SK-N-SH treated with all-trans-retinoic acid at 6 μM for 48 hours (cell line): ENCODE data around the gene RTL10.

ENCODE experiments used
- ZFP3 ChIP-seq: fragments of 250-450 bp; sonication (Bioruptor Pico); IDR thresholded peaks from 2 replicates; pipeline ENCODE4 v1.5.0; 2020; ENCODE audit warnings: mild to moderate bottlenecking, moderate library complexity
- TF ChIP-seq, protein P1 (sequence below): fragments of 250-450 bp; sonication (Bioruptor Pico); IDR thresholded peaks from 2 replicates; pipeline ENCODE4 v1.5.0; 2020; ENCODE audit warnings: mild to moderate bottlenecking, moderate library complexity
- TF ChIP-seq, protein P2 (sequence below): fragments of 250-450 bp; sonication (Bioruptor Pico); IDR thresholded peaks from 2 replicates; pipeline ENCODE4 v1.5.1; 2020; ENCODE audit warnings: low read depth, mild to moderate bottlenecking, moderate library complexity
- TF ChIP-seq, protein P3 (sequence below): fragments of 250-450 bp; sonication (Bioruptor Pico); IDR thresholded peaks from 2 replicates; pipeline ENCODE4 v1.8.0; 2021; ENCODE audit warnings: low read depth, mild to moderate bottlenecking, moderate library complexity, borderline replicate concordance
- TF ChIP-seq, protein P4 (sequence below): fragments of 250-450 bp; sonication (Bioruptor Pico); IDR thresholded peaks from 2 replicates; pipeline ENCODE4 v1.8.0; 2020; ENCODE audit warnings: mild to moderate bottlenecking, moderate library complexity, borderline replicate concordance

DNA sequence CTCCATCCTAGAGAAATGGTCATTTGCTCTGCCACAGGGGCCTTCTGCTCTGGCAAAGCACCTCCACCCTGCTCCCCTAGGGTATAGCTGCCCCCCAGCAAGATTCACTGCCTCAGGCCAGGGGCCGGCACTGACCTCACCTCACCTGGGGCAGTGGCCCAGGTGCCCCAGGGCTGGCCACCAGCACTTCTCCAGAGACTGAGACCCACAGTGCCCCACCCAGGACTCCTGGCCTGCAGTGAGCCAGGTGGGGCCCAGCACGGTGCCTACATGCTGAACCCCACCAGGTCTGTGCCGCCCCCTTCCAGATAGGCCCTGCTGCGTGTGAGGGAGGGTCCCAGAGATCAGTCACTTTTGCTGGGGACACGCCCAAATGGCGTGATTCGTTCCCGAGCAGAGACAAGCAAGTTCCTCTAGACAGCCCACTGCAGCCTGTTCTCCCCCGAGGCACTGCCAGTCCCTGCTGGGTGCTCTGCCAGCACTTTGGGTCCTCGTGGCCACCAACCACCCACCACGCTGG is 10.8 kb downstream of the RTL10 start:
- TF ChIP-seq, protein P1, sequence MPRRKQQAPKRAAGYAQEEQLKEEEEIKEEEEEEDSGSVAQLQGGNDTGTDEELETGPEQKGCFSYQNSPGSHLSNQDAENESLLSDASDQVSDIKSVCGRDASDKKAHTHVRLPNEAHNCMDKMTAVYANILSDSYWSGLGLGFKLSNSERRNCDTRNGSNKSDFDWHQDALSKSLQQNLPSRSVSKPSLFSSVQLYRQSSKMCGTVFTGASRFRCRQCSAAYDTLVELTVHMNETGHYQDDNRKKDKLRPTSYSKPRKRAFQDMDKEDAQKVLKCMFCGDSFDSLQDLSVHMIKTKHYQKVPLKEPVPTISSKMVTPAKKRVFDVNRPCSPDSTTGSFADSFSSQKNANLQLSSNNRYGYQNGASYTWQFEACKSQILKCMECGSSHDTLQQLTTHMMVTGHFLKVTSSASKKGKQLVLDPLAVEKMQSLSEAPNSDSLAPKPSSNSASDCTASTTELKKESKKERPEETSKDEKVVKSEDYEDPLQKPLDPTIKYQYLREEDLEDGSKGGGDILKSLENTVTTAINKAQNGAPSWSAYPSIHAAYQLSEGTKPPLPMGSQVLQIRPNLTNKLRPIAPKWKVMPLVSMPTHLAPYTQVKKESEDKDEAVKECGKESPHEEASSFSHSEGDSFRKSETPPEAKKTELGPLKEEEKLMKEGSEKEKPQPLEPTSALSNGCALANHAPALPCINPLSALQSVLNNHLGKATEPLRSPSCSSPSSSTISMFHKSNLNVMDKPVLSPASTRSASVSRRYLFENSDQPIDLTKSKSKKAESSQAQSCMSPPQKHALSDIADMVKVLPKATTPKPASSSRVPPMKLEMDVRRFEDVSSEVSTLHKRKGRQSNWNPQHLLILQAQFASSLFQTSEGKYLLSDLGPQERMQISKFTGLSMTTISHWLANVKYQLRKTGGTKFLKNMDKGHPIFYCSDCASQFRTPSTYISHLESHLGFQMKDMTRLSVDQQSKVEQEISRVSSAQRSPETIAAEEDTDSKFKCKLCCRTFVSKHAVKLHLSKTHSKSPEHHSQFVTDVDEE (CRISPR knock-in tag) = no peak
- TF ChIP-seq, protein P2, sequence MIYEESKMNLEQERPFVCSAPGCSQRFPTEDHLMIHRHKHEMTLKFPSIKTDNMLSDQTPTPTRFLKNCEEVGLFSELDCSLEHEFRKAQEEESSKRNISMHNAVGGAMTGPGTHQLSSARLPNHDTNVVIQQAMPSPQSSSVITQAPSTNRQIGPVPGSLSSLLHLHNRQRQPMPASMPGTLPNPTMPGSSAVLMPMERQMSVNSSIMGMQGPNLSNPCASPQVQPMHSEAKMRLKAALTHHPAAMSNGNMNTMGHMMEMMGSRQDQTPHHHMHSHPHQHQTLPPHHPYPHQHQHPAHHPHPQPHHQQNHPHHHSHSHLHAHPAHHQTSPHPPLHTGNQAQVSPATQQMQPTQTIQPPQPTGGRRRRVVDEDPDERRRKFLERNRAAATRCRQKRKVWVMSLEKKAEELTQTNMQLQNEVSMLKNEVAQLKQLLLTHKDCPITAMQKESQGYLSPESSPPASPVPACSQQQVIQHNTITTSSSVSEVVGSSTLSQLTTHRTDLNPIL (CRISPR knock-in tag) = no peak
- TF ChIP-seq, protein P3, sequence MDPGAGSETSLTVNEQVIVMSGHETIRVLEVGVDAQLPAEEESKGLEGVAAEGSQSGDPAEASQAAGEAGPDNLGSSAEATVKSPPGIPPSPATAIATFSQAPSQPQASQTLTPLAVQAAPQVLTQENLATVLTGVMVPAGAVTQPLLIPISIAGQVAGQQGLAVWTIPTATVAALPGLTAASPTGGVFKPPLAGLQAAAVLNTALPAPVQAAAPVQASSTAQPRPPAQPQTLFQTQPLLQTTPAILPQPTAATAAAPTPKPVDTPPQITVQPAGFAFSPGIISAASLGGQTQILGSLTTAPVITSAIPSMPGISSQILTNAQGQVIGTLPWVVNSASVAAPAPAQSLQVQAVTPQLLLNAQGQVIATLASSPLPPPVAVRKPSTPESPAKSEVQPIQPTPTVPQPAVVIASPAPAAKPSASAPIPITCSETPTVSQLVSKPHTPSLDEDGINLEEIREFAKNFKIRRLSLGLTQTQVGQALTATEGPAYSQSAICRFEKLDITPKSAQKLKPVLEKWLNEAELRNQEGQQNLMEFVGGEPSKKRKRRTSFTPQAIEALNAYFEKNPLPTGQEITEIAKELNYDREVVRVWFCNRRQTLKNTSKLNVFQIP (CRISPR knock-in tag) = no peak
- TF ChIP-seq, protein P4, sequence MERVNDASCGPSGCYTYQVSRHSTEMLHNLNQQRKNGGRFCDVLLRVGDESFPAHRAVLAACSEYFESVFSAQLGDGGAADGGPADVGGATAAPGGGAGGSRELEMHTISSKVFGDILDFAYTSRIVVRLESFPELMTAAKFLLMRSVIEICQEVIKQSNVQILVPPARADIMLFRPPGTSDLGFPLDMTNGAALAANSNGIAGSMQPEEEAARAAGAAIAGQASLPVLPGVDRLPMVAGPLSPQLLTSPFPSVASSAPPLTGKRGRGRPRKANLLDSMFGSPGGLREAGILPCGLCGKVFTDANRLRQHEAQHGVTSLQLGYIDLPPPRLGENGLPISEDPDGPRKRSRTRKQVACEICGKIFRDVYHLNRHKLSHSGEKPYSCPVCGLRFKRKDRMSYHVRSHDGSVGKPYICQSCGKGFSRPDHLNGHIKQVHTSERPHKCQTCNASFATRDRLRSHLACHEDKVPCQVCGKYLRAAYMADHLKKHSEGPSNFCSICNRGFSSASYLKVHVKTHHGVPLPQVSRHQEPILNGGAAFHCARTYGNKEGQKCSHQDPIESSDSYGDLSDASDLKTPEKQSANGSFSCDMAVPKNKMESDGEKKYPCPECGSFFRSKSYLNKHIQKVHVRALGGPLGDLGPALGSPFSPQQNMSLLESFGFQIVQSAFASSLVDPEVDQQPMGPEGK (CRISPR knock-in tag) = no peak
- no peak for TF ChIP-seq ZFP3 (CRISPR knock-in tag)
